Left ventricle myocardium superior (tissue), 1 donor: Measurements from ENCODE around the gene EEA1. TPM values are rescaled to one million over a fixed set of nuclear protein-coding genes. Genes with fewer than 3 reads are reported as not detected.

Experiments
- ATAC-seq: fragments of 200-7000 bp; cut with Tn5 transposase; one replicate; pipeline ENCODE4 v1.9.1; 2020; ENCODE audit warnings: mild to moderate bottlenecking, moderate library complexity
- DNase-seq: peaks from one replicate; pipeline ENCODE4 v3.0.0-alpha.2; 2020
- intact Hi-C: fragments of 100-400 bp; cut with micrococcal nuclease; formaldehyde crosslinking; loops from one replicate; pipeline ENCODE4 v1.11.0; 2022
- total RNA-seq: library from RNA; stranded (reverse); fragmentation: NEBNext Ultra II Directional; extraction: Animal tissue kit (Norgen Biotek cat#: 25700); gene quantifications from one replicate; pipeline ENCODE4 v1.2.1, GENCODE V29; 2021
- donor health status: DM: no; HTN: yes; CAD: no; lungs with severe emphysema.

Gene EEA1
- total RNA-seq, 1 donor from 2014 or later, result 22.1 TPM

- DNase-seq (no peak), ATAC-seq (no peak)
- intact Hi-C loops, result no loop called here
Measured at GRCh38 chr12:92733661-92734060, 195.4 kb downstream of the EEA1 start.

DNA sequence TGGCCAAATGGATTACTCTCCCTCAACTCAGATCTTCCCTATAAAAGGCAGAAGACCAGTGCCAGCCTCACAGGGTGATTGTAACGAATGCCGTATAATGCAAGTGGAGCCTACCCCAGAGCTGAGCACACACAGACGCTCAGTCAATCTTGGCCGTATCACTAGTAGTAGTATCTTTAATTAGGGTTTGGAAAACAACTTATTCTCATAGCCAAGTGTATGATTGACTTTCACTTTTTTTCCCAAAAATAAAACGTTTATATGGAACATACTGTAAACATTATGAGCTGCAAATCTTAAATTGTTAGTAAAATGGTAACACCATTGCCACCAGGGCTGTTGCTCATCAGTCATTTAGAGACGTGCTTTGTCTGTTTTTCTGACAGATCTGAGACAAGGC, 195.9 kb downstream of the EEA1 start:
- DNase-seq, result no peak
- no peak for ATAC-seq
- intact Hi-C loops, result no loop called here

GRCh38 chr12:92732716-92733115, 196.4 kb downstream of the EEA1 start:
- intact Hi-C loops, result no loop called here

GRCh38 chr12:92732216-92732615, 196.9 kb downstream of the EEA1 start:
- ATAC-seq (no peak), DNase-seq (no peak)
- intact Hi-C loops, result no loop called here

More at GRCh38 chr12:92732716-92733115, 196.4 kb downstream of the EEA1 start:
- DNase-seq (no peak), ATAC-seq (no peak)

- ATAC-seq (no peak), DNase-seq (no peak)
- intact Hi-C loops, result no loop called here
Measured at GRCh38 chr12:92730758-92731157, 198.3 kb downstream of the EEA1 start.

DNA sequence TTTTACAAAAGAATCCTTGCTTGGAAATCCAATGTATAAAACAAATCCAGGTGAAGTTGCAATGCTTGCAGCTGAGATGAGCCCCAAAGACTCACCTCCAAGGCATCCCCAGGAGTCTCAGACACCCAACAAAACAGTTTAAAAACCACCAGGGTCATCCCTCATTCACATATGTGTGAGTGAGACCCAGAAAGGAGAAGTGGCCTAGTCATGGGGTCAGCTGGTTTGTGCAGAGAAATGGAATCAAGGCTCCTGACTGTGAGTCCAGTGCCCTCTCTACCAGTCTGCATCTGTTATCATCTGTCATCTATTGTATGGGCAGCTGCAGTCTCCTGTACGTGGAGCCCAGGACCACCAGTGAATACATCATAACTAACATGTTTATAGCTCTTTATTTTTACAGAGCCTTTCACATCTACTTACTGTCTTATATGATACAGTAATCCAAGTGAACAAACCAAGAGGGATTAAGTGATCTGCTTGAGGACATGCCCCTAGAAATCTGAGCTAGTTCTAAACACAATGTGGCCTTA, 199.3 kb downstream of the EEA1 start:
- DNase-seq (no peak), ATAC-seq (no peak)
- intact Hi-C loops, result no loop called here

DNA sequence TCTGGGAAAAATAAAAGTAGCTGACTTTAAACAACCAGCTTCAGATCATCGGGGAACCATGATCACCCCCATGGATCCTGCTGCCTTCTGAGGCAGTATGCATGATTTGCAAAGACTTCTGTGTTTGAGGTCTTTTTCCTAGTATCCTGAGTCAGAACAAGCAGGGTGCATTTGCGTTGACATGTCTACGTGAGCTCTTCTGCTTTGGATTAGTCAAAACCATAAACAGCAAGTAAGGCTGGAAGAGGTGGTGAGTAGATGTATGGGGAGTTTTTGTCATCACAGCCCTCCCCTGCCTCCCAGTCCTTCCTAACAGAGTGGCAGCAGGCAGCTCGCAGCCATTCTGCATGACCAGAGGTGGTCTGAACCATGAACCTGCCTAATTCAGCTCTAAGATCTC, 202.2 kb downstream of the EEA1 start:
- intact Hi-C loops, result no loop called here
- DNase-seq, result no peak
- no peak for ATAC-seq

DNA sequence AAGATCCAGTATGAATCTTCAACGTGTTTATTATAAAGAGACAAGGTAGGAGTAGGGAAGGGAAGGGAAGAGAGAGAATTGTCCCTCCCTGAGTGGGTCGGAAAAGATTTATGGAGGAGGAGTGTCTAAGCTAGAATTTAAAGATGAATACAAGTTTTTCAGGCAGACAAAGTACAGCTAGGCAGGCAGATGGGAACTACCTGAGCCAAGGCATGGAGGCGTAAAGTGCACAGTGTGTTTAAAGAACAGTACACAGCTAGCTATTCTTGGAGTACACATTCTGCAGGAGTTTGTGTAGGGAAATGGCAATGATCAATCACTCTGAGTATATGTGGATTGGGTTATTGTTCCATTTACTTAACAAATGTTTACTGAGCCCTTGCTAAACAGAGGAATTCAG, 206.2 kb downstream of the EEA1 start:
- intact Hi-C loops, result no loop called here
- no peak for DNase-seq
- ATAC-seq, result no peak

GRCh38 chr12:92721656-92722055, 207.4 kb downstream of the EEA1 start:
- intact Hi-C loops, result no loop called here
- no peak for ATAC-seq
- DNase-seq, result no peak

- intact Hi-C loops, result no loop called here
- no peak for ATAC-seq
Measured at GRCh38 chr12:92721130-92721529, 208.0 kb downstream of the EEA1 start.

More at GRCh38 chr12:92721130-92721529, 208.0 kb downstream of the EEA1 start:
- DNase-seq, result no peak

Other genes starting within 250 kb of the EEA1 start
- not detected for gene PLEKHG7, start 226.3 kb downstream of the EEA1 start, total RNA-seq